ENCODE results near the gene LRMDA.

LRMDA gene

GRCh38 chr10:75425291-75426079 lies 5.9 kb upstream of the LRMDA start:
- H3K27me3 ChIP-seq (ENCODE audit: control insufficient read depth, insufficient read depth, low read length) = peaks cover 42% of the 10 kb centered on the region
- H3K36me3 ChIP-seq (ENCODE audit: control insufficient read depth, insufficient read depth, low read length) = no peaks in the 10 kb centered on the region
- no peak overlapping the region for H3K4me3 ChIP-seq (ENCODE audit: low read length)
- H3K9me3 ChIP-seq (ENCODE audit: control insufficient read depth, insufficient read depth, low read length) = no peaks in the 10 kb centered on the region
- WGBS (ENCODE audit: insufficient coverage, insufficient read length) = no CpG with 5 or more reads among the region's 6 CpGs
- no peak overlapping the region for H3K27ac ChIP-seq (ENCODE audit: low read length)
- H3K4me1 ChIP-seq (ENCODE audit: control insufficient read depth, insufficient read depth, low read length) = no peaks in the 10 kb centered on the region
- DNase-seq (ENCODE audit: low read depth, low spot score) = no peak

- Histone ChIP-seq H3K4me3 (ENCODE audit: low read length) (no peak overlapping the region), H3K36me3 (ENCODE audit: control insufficient read depth, insufficient read depth, low read length) (no peaks in the 10 kb centered on the region), H3K27me3 (ENCODE audit: control insufficient read depth, insufficient read depth, low read length) (peaks cover 48% of the 10 kb centered on the region), H3K4me1 (ENCODE audit: control insufficient read depth, insufficient read depth, low read length) (0 out of 2 replicates have a peak, but pooled peaks cover 1% of the 10 kb centered on the region), H3K27ac (ENCODE audit: low read length) (no peak overlapping the region), H3K9me3 (ENCODE audit: control insufficient read depth, insufficient read depth, low read length) (no peaks in the 10 kb centered on the region)
- WGBS (ENCODE audit: insufficient coverage, insufficient read length) = no CpG with 5 or more reads among the region's 1 CpG
- no peak for DNase-seq (ENCODE audit: low read depth, low spot score)
Measured at GRCh38 chr10:75426880-75427279, 4.5 kb upstream of the LRMDA start.

- no peak overlapping the region for H3K27ac ChIP-seq (ENCODE audit: low read length)
- H3K9me3 ChIP-seq (ENCODE audit: control insufficient read depth, insufficient read depth, low read length) = no peaks in the 10 kb centered on the region
- H3K27me3 ChIP-seq (ENCODE audit: control insufficient read depth, insufficient read depth, low read length) = peaks cover 55% of the 10 kb centered on the region
Measured at GRCh38 chr10:75427951-75428350, 3.5 kb upstream of the LRMDA start.

DNA sequence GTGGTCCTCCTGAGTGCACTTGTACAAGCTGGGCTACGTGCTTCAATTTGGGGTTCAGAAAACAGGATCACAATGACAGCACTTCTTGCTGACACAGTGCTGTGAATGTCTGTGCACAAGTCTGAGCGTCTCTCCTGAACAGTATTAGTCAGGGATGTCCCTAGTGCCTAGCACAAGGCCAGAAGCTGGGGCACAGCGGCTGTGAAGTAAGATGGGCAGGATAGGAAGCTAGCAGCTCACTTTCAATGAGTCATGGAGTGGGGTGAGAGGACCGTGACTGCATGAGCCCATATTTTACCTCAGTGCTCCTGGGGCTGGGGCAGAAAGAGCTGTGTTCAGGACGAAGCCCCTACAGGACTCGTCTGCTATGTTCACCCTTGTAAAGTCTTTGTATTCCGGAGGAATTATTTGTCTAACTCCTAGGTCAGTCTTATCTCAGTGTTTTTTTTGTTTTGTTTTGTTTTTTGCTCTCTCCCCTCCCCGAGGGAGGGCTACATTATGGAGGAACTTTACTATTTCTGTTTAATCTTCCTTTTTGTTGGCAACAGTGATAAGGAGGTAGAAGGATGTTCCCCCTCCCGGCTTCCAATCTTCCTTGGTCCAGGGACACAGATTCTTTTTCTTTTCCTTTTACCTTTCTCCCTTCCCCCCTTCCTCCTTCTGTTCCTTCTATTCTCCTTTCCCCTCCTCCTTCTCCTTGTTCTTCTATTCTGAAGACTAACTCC lies 2.8 kb upstream of the LRMDA start:
- H3K27me3 ChIP-seq (ENCODE audit: control insufficient read depth, insufficient read depth, low read length) = peaks cover 56% of the 10 kb centered on the region
- no peak for DNase-seq (ENCODE audit: low read depth, low spot score)
- no peaks in the 10 kb centered on the region for H3K36me3 ChIP-seq (ENCODE audit: control insufficient read depth, insufficient read depth, low read length)
- WGBS (ENCODE audit: insufficient coverage, insufficient read length) = no CpG with 5 or more reads among the region's 9 CpGs
- H3K9me3 ChIP-seq (ENCODE audit: control insufficient read depth, insufficient read depth, low read length) = no peaks in the 10 kb centered on the region
- no peak overlapping the region for H3K4me3 ChIP-seq (ENCODE audit: low read length)
- H3K4me1 ChIP-seq (ENCODE audit: control insufficient read depth, insufficient read depth, low read length) = 0 out of 2 replicates have a peak, but pooled peaks cover 1% of the 10 kb centered on the region
- H3K27ac ChIP-seq (ENCODE audit: low read length) = no peak overlapping the region

More at GRCh38 chr10:75427951-75428350, 3.5 kb upstream of the LRMDA start:
- no peaks in the 10 kb centered on the region for H3K36me3 ChIP-seq (ENCODE audit: control insufficient read depth, insufficient read depth, low read length)
- H3K4me3 ChIP-seq (ENCODE audit: low read length) = no peak overlapping the region
- no peak for DNase-seq (ENCODE audit: low read depth, low spot score)
- H3K4me1 ChIP-seq (ENCODE audit: control insufficient read depth, insufficient read depth, low read length) = 0 out of 2 replicates have a peak, but pooled peaks cover 1% of the 10 kb centered on the region
- no CpG with 5 or more reads among the region's 3 CpGs for WGBS (ENCODE audit: insufficient coverage, insufficient read length)

DNA sequence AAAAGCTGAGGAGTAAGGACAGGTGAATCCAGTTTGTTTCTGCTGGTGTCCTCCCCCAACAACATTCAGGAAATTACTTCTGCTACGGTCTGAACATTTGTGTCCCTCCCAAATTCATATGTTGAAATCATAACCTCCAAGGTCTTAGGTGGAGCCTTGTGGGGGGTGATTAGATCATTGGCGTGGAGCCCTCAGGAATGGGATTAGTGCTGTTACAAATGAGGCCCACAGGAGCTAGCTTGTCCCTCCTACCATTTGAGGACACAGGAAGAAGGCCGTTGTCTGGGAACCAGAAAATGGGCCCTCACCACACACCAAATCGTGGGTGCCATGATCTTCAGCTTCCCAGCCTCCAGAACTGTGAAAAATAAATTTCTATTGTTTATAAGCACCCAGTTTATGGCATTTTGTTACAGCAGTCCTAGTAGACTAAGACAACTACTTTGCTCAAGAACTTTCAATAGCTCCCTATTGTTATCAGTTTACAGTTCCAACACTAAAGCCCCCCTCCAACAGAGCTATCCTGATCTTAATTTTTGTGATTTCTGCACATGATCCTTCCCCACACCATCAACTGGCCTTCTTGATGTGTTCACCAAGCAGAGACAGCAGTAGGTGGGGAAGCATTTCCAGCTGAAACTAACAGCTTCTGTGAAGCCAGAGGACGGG lies 2.1 kb upstream of the LRMDA start:
- DNase-seq (ENCODE audit: low read depth, low spot score) = no peak

DNA sequence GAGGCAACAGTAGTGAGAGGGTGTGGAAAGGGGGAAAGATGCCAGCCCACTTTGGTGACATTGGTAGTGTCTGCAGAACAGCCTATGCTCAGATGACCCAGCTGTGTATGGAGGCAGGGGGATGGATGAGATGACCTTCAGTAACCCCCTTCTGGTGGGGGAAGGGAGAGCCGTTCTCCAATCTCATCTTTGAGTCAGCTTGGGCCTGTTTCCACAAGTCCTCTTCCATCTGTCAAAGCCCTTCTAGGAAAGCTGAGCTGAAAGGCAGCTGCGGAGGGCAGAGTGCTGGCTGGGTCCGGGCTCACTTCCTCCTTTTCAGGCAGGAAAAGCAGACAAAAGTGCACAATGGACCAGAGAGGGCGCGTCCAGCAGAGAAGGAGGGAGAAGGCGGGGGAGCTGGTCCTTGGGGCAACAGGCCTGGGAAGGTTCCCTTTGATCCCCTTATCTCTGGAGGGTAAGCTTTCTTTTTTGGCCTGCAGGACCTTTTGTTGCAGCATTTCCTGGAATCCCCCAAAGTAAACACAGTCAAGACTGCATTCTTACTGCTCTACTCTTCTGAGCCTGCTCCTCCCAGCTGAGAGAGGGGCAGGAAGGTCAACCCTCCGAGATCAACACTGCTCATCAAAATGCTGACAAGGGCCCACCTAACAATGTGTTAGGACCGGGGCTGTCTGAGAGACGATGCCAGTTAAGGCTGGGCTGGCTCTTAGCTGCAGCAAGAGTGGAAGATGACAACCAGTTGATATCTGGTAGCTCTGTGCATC lies 1.2 kb upstream of the LRMDA start:
- Histone ChIP-seq H3K9me3 (ENCODE audit: control insufficient read depth, insufficient read depth, low read length) (no peaks in the 10 kb centered on the region), H3K4me1 (ENCODE audit: control insufficient read depth, insufficient read depth, low read length) (0 out of 2 replicates have a peak, but pooled peaks cover 1% of the 10 kb centered on the region), H3K36me3 (ENCODE audit: control insufficient read depth, insufficient read depth, low read length) (no peaks in the 10 kb centered on the region), H3K4me3 (ENCODE audit: low read length) (no peak overlapping the region), H3K27me3 (ENCODE audit: control insufficient read depth, insufficient read depth, low read length) (peaks cover 66% of the 10 kb centered on the region), H3K27ac (ENCODE audit: low read length) (no peak overlapping the region)
- DNase-seq (ENCODE audit: low read depth, low spot score) = no peak
- no CpG with 5 or more reads among the region's 9 CpGs for WGBS (ENCODE audit: insufficient coverage, insufficient read length)

More for the DNA sequence above, 2.1 kb upstream of the LRMDA start:
- no peaks in the 10 kb centered on the region for H3K9me3 ChIP-seq (ENCODE audit: control insufficient read depth, insufficient read depth, low read length)
- H3K36me3 ChIP-seq (ENCODE audit: control insufficient read depth, insufficient read depth, low read length) = no peaks in the 10 kb centered on the region
- H3K27me3 ChIP-seq (ENCODE audit: control insufficient read depth, insufficient read depth, low read length) = peaks cover 61% of the 10 kb centered on the region
- WGBS (ENCODE audit: insufficient coverage, insufficient read length) = no CpG with 5 or more reads among the region's 5 CpGs
- no peak overlapping the region for H3K4me3 ChIP-seq (ENCODE audit: low read length)
- no peak overlapping the region for H3K27ac ChIP-seq (ENCODE audit: low read length)
- H3K4me1 ChIP-seq (ENCODE audit: control insufficient read depth, insufficient read depth, low read length) = 0 out of 2 replicates have a peak, but pooled peaks cover 1% of the 10 kb centered on the region

- H3K4me3 ChIP-seq (ENCODE audit: low read length) = no peak overlapping the region
- no peaks in the 10 kb centered on the region for H3K36me3 ChIP-seq (ENCODE audit: control insufficient read depth, insufficient read depth, low read length)
- H3K27me3 ChIP-seq (ENCODE audit: control insufficient read depth, insufficient read depth, low read length) = peaks cover 72% of the 10 kb centered on the region
- H3K4me1 ChIP-seq (ENCODE audit: control insufficient read depth, insufficient read depth, low read length) = 0 out of 2 replicates have a peak, but pooled peaks cover 1% of the 10 kb centered on the region
- DNase-seq (ENCODE audit: low read depth, low spot score) = no peak
- no CpG with 5 or more reads among the region's 5 CpGs for WGBS (ENCODE audit: insufficient coverage, insufficient read length)
- no peaks in the 10 kb centered on the region for H3K9me3 ChIP-seq (ENCODE audit: control insufficient read depth, insufficient read depth, low read length)
- no peak overlapping the region for H3K27ac ChIP-seq (ENCODE audit: low read length)
Measured at GRCh38 chr10:75432176-75432575, 752 bp downstream of the LRMDA start.

DNA sequence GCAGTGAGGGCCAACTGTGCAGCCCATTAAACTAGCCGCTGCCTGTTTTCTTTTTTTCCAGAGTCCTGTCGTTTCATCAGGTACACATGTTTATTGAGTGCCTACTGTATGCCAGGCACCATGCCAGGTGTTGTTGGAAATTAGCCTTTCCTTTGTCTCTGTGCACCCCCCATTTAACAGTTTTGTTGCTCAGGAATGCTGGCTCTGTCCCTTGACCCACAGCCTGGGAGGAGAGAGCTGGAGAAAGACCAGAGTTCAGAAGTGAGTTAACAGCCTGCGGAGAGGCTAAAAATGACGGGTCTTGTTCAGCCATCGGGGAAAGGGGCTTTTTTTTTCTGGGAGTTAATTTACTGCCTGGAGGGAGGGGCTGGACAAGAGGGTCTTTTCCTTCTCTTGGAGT lies 1.3 kb downstream of the LRMDA start:
- Histone ChIP-seq H3K4me1 (ENCODE audit: control insufficient read depth, insufficient read depth, low read length) (0 out of 2 replicates have a peak, but pooled peaks cover 1% of the 10 kb centered on the region), H3K36me3 (ENCODE audit: control insufficient read depth, insufficient read depth, low read length) (no peaks in the 10 kb centered on the region), H3K9me3 (ENCODE audit: control insufficient read depth, insufficient read depth, low read length) (no peaks in the 10 kb centered on the region), H3K4me3 (ENCODE audit: low read length) (no peak overlapping the region), H3K27me3 (ENCODE audit: control insufficient read depth, insufficient read depth, low read length) (peaks cover 71% of the 10 kb centered on the region), H3K27ac (ENCODE audit: low read length) (no peak overlapping the region)
- WGBS (ENCODE audit: insufficient coverage, insufficient read length) = no CpG with 5 or more reads among the region's 5 CpGs
- no peak for DNase-seq (ENCODE audit: low read depth, low spot score)

GRCh38 chr10:75433216-75433615 lies 1.8 kb downstream of the LRMDA start:
- no CpG with 5 or more reads among the region's 8 CpGs for WGBS (ENCODE audit: insufficient coverage, insufficient read length)
- H3K4me3 ChIP-seq (ENCODE audit: low read length) = no peak overlapping the region
- peaks cover 69% of the 10 kb centered on the region for H3K27me3 ChIP-seq (ENCODE audit: control insufficient read depth, insufficient read depth, low read length)
- no peak for DNase-seq (ENCODE audit: low read depth, low spot score)
- no peaks in the 10 kb centered on the region for H3K9me3 ChIP-seq (ENCODE audit: control insufficient read depth, insufficient read depth, low read length)
- 0 out of 2 replicates have a peak, but pooled peaks cover 1% of the 10 kb centered on the region for H3K4me1 ChIP-seq (ENCODE audit: control insufficient read depth, insufficient read depth, low read length)
- no peaks in the 10 kb centered on the region for H3K36me3 ChIP-seq (ENCODE audit: control insufficient read depth, insufficient read depth, low read length)
- no peak overlapping the region for H3K27ac ChIP-seq (ENCODE audit: low read length)

Measured in iPS DF 6.9 (cell line).